ENCODE results near the gene NFX1. TPM values are rescaled to one million over a fixed set of nuclear protein-coding genes. Genes with fewer than 3 reads are reported as not detected.

Gene NFX1
- total and polyA plus RNA-seq, 10 of the 15 experiments (the other 5 are each of a cell fraction or from before 2014, with no cell fraction given): 11.9 to 45.1 (median 36.1) TPM

DNA sequence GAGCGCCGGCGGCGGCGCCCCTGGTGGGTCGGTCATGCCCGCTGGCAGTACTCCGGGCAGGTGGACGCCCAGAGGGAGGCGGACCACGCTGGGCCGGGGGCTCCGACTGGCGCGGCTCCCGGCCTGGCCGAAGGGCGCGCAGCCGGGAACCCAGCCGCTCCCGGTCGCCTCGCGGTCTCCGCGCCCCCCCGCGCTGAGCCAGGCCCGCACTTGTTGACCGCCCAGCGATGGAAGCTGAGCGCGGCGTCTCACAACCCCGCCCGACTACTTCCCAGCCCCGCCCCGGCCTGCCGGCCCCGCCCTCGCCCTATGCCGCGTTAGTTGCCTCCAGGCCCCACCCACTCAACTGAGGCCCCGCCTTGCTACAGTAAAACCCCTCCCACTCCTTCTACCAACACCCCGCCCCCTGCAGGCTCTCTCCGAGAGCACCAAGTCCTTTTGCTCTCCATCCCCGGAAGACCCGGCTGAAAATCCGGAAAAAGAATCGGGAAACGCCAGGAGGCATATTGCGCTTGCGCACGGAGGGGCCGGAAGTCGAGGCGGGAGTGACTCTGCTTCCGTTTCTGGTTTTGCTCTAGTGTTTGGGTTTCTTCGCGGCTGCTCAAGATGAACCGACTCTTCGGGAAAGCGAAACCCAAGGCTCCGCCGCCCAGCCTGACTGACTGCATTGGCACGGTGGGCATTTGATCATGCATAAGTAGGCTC, 25.7 kb upstream of the NFX1 start, which contains the start of the genes BAG1 and CHMP5 (continued):
- TF ChIP-seq, protein P1, sequence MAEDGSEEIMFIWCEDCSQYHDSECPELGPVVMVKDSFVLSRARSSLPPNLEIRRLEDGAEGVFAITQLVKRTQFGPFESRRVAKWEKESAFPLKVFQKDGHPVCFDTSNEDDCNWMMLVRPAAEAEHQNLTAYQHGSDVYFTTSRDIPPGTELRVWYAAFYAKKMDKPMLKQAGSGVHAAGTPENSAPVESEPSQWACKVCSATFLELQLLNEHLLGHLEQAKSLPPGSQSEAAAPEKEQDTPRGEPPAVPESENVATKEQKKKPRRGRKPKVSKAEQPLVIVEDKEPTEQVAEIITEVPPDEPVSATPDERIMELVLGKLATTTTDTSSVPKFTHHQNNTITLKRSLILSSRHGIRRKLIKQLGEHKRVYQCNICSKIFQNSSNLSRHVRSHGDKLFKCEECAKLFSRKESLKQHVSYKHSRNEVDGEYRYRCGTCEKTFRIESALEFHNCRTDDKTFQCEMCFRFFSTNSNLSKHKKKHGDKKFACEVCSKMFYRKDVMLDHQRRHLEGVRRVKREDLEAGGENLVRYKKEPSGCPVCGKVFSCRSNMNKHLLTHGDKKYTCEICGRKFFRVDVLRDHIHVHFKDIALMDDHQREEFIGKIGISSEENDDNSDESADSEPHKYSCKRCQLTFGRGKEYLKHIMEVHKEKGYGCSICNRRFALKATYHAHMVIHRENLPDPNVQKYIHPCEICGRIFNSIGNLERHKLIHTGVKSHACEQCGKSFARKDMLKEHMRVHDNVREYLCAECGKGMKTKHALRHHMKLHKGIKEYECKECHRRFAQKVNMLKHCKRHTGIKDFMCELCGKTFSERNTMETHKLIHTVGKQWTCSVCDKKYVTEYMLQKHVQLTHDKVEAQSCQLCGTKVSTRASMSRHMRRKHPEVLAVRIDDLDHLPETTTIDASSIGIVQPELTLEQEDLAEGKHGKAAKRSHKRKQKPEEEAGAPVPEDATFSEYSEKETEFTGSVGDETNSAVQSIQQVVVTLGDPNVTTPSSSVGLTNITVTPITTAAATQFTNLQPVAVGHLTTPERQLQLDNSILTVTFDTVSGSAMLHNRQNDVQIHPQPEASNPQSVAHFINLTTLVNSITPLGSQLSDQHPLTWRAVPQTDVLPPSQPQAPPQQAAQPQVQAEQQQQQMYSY (CRISPR knock-in tag; IDR thresholded peaks at IDR 0.05): no peak
- TF ChIP-seq KAT2A (conservative IDR thresholded peaks at IDR 0.05; ENCODE audit: control insufficient read depth, low read depth, low read length): no peak
- TF ChIP-seq FOS (IDR thresholded peaks at IDR 0.05; ENCODE audit: borderline replicate concordance, extremely low read depth, insufficient read length): no peak
- TF ChIP-seq ESRRA (IDR thresholded peaks at IDR 0.05; ENCODE audit: low read length): no peak
- TF ChIP-seq BACH1 (IDR thresholded peaks at IDR 0.05; ENCODE audit: borderline replicate concordance): peak; percentile 64; the same call in 1 of the 2 replicates
- no peak for TF ChIP-seq SMC3 (IDR thresholded peaks at IDR 0.05; ENCODE audit: borderline replicate concordance, low read length)
- TF ChIP-seq, protein P2, sequence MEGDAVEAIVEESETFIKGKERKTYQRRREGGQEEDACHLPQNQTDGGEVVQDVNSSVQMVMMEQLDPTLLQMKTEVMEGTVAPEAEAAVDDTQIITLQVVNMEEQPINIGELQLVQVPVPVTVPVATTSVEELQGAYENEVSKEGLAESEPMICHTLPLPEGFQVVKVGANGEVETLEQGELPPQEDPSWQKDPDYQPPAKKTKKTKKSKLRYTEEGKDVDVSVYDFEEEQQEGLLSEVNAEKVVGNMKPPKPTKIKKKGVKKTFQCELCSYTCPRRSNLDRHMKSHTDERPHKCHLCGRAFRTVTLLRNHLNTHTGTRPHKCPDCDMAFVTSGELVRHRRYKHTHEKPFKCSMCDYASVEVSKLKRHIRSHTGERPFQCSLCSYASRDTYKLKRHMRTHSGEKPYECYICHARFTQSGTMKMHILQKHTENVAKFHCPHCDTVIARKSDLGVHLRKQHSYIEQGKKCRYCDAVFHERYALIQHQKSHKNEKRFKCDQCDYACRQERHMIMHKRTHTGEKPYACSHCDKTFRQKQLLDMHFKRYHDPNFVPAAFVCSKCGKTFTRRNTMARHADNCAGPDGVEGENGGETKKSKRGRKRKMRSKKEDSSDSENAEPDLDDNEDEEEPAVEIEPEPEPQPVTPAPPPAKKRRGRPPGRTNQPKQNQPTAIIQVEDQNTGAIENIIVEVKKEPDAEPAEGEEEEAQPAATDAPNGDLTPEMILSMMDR (IDR thresholded peaks at IDR 0.05 in 2 of 3, conservative IDR thresholded peaks at IDR 0.05 in 1 of 3; ENCODE audit: control insufficient read depth in 2 of 3, extremely low read depth in 1 of 3, insufficient read depth in 1 of 3, low read depth in 3 of 3, low read length in 3 of 3): peak; percentile 15 to 31 (median 30); a peak in 2 of 6 replicates
- TF ChIP-seq, protein P3, sequence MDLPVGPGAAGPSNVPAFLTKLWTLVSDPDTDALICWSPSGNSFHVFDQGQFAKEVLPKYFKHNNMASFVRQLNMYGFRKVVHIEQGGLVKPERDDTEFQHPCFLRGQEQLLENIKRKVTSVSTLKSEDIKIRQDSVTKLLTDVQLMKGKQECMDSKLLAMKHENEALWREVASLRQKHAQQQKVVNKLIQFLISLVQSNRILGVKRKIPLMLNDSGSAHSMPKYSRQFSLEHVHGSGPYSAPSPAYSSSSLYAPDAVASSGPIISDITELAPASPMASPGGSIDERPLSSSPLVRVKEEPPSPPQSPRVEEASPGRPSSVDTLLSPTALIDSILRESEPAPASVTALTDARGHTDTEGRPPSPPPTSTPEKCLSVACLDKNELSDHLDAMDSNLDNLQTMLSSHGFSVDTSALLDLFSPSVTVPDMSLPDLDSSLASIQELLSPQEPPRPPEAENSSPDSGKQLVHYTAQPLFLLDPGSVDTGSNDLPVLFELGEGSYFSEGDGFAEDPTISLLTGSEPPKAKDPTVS (IDR thresholded peaks at IDR 0.05; ENCODE audit: low read depth, low read length): no peak
- TF ChIP-seq CHD4 (IDR thresholded peaks at IDR 0.05): no peak
- peak; percentile 80 for TF ChIP-seq CREB1 (IDR thresholded peaks at IDR 0.05; ENCODE audit: low read depth)
- no peak for TF ChIP-seq PAX5 (IDR thresholded peaks at IDR 0.05; ENCODE audit: borderline replicate concordance, low read depth, low read length)
- no peak; the same call in 1 of the 2 replicates for TF ChIP-seq NR2C1 (IDR thresholded peaks at IDR 0.05)
- TF ChIP-seq MYB (IDR thresholded peaks at IDR 0.05; ENCODE audit: borderline replicate concordance, low read depth, low read length): no peak
- TF ChIP-seq RUNX3 (IDR thresholded peaks at IDR 0.05; ENCODE audit: low read length): peak; percentile 51; the same call in 1 of the 2 replicates
- TF ChIP-seq, protein P4, sequence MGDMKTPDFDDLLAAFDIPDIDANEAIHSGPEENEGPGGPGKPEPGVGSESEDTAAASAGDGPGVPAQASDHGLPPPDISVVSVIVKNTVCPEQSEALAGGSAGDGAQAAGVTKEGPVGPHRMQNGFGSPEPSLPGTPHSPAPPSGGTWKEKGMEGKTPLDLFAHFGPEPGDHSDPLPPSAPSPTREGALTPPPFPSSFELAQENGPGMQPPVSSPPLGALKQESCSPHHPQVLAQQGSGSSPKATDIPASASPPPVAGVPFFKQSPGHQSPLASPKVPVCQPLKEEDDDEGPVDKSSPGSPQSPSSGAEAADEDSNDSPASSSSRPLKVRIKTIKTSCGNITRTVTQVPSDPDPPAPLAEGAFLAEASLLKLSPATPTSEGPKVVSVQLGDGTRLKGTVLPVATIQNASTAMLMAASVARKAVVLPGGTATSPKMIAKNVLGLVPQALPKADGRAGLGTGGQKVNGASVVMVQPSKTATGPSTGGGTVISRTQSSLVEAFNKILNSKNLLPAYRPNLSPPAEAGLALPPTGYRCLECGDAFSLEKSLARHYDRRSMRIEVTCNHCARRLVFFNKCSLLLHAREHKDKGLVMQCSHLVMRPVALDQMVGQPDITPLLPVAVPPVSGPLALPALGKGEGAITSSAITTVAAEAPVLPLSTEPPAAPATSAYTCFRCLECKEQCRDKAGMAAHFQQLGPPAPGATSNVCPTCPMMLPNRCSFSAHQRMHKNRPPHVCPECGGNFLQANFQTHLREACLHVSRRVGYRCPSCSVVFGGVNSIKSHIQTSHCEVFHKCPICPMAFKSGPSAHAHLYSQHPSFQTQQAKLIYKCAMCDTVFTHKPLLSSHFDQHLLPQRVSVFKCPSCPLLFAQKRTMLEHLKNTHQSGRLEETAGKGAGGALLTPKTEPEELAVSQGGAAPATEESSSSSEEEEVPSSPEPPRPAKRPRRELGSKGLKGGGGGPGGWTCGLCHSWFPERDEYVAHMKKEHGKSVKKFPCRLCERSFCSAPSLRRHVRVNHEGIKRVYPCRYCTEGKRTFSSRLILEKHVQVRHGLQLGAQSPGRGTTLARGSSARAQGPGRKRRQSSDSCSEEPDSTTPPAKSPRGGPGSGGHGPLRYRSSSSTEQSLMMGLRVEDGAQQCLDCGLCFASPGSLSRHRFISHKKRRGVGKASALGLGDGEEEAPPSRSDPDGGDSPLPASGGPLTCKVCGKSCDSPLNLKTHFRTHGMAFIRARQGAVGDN (IDR thresholded peaks at IDR 0.05): peak; percentile 43
- TF ChIP-seq POU2F2 (IDR thresholded peaks at IDR 0.05; ENCODE audit: borderline replicate concordance, low read depth, low read length): peak; percentile 58; the same call in 2 of the 3 replicates
- no peak for TF ChIP-seq CHD2 (IDR thresholded peaks at IDR 0.05; ENCODE audit: borderline replicate concordance, low read depth, low read length)
- TF ChIP-seq WRNIP1 (IDR thresholded peaks at IDR 0.05; ENCODE audit: borderline replicate concordance, low read depth, low read length): no peak

Data from GM12878 (cell line).